Measurements from ENCODE around the gene FOXP3. TPM values are rescaled to one million over a fixed set of nuclear protein-coding genes. Genes with fewer than 3 reads are reported as not detected.

FOXP3 gene
- total and polyA plus RNA-seq, 2 of the 4 experiments (the other 2 are of a cell fraction): 0.05 TPM; not detected in 1

GRCh38 chrX:49247916-49248811 lies 16.3 kb downstream of the FOXP3 start:
- Histone ChIP-seq H2AK9ac (replicated peaks; ENCODE audit: low read depth, low read length, poor library complexity) (no peak overlapping the region), H4K5ac (ENCODE audit: low read depth, low read length) (no peak overlapping the region), H2BK20ac (ENCODE audit: low read depth, low read length) (no peak overlapping the region), H2BK15ac (ENCODE audit: low read depth, low read length) (no peak overlapping the region), H4K20me1 (ENCODE audit: insufficient read depth, low read length) (no peaks in the 10 kb centered on the region), H3K4me3 (ENCODE audit: insufficient read depth, low read depth, low read length) (no peak overlapping the region), H3K27ac (ENCODE audit: insufficient read depth, low read length) (no peak overlapping the region), H3K4ac (ENCODE audit: low read depth, low read length) (no peak overlapping the region), H3K56ac (ENCODE audit: extremely low read depth, insufficient read depth, low read length) (no peak overlapping the region), H3K9me1 (ENCODE audit: insufficient read depth, low read length) (no peaks in the 10 kb centered on the region), H3K79me1 (ENCODE audit: low read depth in 1 of 2, low read length in 2 of 2) (no peaks in the 10 kb centered on the region), H4K91ac (ENCODE audit: insufficient read depth, low read depth, low read length) (no peak overlapping the region), H3K14ac (replicated peaks; ENCODE audit: low read depth, low read length) (no peak overlapping the region), H3K18ac (ENCODE audit: low read depth, low read length) (no peak overlapping the region), H2AFZ (replicated peaks; ENCODE audit: low read length, poor library complexity) (no peak overlapping the region), H3K36me3 (ENCODE audit: control insufficient read depth, insufficient read depth, low read length) (peaks cover 6% of the 10 kb centered on the region; the same call in 1 of the 2 replicates), H3K9ac (ENCODE audit: low read depth, low read length) (no peak overlapping the region), H3K23ac (ENCODE audit: low read depth, low read length) (no peak overlapping the region), H3K9me3 (ENCODE audit: control insufficient read depth, insufficient read depth, low read length) (no peaks in the 10 kb centered on the region), H3K4me2 (ENCODE audit: low read depth, low read length) (no peak overlapping the region), H2AK5ac (ENCODE audit: low read depth, low read length) (no peak overlapping the region), H2BK120ac (ENCODE audit: low read depth, low read length) (no peak overlapping the region), H3K27me3 (ENCODE audit: control insufficient read depth, insufficient read depth, low read length) (no peaks in the 10 kb centered on the region), H2BK5ac (ENCODE audit: low read depth, low read length, poor library complexity, severe bottlenecking) (no peak overlapping the region), H4K8ac (ENCODE audit: low read depth in 2 of 2, low read length in 2 of 2) (no peak overlapping the region), H3K4me1 (ENCODE audit: control insufficient read depth, insufficient read depth, low read length) (no peaks in the 10 kb centered on the region)
- ChIA-PET CTCF (no interaction called here), POLR2A (ENCODE audit: unreplicated experiment) (no interaction called here)
- TF ChIP-seq USF2 (IDR thresholded peaks at IDR 0.05; ENCODE audit: low read depth, low read length): no peak
- TF ChIP-seq BHLHE40 (IDR thresholded peaks at IDR 0.05; ENCODE audit: low read depth, low read length): no peak
- TF ChIP-seq RAD21 (IDR thresholded peaks at IDR 0.05; ENCODE audit: low read length): no peak
- no peak for TF ChIP-seq ELK1 (IDR thresholded peaks at IDR 0.05; ENCODE audit: borderline replicate concordance, low read depth, low read length)
- no peak for TF ChIP-seq POLR2A (IDR thresholded peaks at IDR 0.05; ENCODE audit: low read depth, low read length)
- no peak for TF ChIP-seq FOS (IDR thresholded peaks at IDR 0.05; ENCODE audit: low read depth, low read length)
- TF ChIP-seq CEBPB (IDR thresholded peaks at IDR 0.05; ENCODE audit: low read depth, low read length): no peak
- TF ChIP-seq SMC3 (IDR thresholded peaks at IDR 0.05; ENCODE audit: low read depth, low read length): no peak
- BruUV-seq (replicated peaks): no TSS peak
- dilution Hi-C loops (cut with HindIII; ENCODE audit: low sequenced_read_pairs, unreplicated experiment) (no loop called here), in situ Hi-C loops (cut with MboI; ENCODE audit: low sequenced_read_pairs) (no loop called here), intact Hi-C loops (cut with micrococcal nuclease) (no loop called here)
- 77% methylated on average over 5 of the region's 28 CpGs; no CpG with 5 or more reads in 1 of the 2 experiments for WGBS, 2 experiments (ENCODE audit: extremely low coverage in 2 of 2, insufficient read length in 1 of 2)
- ATAC-seq (ENCODE audit: low read depth): no peak
- no peak for DNase-seq
